Measurements from ENCODE around the gene FARP1. TPM values are rescaled to one million over a fixed set of nuclear protein-coding genes. Genes with fewer than 3 reads are reported as not detected.
A peak's percentile ranks its signal among the peaks of the same experiment; 100 is the strongest.
"Not testable (repeated sequence)": the region's sequence is repeated elsewhere in the genome, so short reads cannot be mapped to it uniquely, and the experiment has no call there.

Gene FARP1
- total RNA-seq, 1 donor from 2014 or later = 289 TPM

DNA sequence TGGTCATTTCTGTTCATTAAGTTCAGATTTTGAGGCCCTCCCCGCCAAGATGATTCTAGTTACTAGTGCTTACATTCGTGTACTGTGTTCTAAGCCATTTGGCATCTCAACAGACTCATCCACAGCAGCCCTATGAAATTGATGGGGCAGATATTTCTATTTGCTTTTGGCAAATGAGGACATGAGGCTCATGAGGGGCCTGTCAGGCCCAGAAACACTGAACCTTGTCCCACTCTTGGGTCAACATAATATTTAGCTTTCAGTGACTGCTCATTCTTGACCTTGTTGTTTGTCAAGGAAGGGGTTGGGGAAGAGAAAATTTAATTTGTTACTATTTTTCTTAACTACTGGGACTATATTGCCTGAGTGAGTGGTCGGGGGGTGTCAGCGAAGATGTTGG is 126.5 kb downstream of the FARP1 start:
- Mint-ChIP-seq H3K27me3 (ENCODE audit: low read depth) (no peaks in the 10 kb centered on the region), H3K36me3 (no peaks in the 10 kb centered on the region), H3K27ac (peak overlapping the region; percentile 16), H3K9me3 (no peaks in the 10 kb centered on the region), H3K4me3 (no peak overlapping the region), H3K4me1 (peaks cover 66% of the 10 kb centered on the region)
- TF ChIP-seq, protein P1, sequence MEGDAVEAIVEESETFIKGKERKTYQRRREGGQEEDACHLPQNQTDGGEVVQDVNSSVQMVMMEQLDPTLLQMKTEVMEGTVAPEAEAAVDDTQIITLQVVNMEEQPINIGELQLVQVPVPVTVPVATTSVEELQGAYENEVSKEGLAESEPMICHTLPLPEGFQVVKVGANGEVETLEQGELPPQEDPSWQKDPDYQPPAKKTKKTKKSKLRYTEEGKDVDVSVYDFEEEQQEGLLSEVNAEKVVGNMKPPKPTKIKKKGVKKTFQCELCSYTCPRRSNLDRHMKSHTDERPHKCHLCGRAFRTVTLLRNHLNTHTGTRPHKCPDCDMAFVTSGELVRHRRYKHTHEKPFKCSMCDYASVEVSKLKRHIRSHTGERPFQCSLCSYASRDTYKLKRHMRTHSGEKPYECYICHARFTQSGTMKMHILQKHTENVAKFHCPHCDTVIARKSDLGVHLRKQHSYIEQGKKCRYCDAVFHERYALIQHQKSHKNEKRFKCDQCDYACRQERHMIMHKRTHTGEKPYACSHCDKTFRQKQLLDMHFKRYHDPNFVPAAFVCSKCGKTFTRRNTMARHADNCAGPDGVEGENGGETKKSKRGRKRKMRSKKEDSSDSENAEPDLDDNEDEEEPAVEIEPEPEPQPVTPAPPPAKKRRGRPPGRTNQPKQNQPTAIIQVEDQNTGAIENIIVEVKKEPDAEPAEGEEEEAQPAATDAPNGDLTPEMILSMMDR (IDR thresholded peaks at IDR 0.05; ENCODE audit: unreplicated experiment) = no peak
- no peak for DNase-seq (ENCODE audit: low spot score in 2 of 2, unreplicated experiment in 2 of 2)

DNA sequence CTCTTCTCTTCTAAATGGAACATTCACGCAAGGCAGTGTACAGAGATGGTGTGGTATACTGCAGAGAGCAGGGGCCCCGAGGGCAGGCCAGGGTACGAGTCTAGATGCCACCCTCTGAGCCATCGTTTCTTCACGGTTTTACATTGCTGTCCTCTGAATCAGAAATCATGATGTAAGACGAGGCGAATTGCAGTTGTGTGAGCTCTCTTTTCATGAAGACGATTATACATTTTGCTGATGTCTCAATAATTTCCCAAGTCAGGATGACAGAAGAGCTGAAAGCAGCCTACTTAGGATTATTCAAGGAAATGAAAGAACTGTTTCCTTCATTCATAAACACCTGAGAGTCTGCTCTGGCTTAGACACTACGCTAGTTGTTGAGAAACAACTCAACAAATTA is 127.9 kb downstream of the FARP1 start:
- Mint-ChIP-seq H3K27ac (peak overlapping the region; percentile 81), H3K4me1 (peaks cover 76% of the 10 kb centered on the region)
- DNase-seq (ENCODE audit: low spot score in 2 of 2, unreplicated experiment in 2 of 2) = no peak

DNA sequence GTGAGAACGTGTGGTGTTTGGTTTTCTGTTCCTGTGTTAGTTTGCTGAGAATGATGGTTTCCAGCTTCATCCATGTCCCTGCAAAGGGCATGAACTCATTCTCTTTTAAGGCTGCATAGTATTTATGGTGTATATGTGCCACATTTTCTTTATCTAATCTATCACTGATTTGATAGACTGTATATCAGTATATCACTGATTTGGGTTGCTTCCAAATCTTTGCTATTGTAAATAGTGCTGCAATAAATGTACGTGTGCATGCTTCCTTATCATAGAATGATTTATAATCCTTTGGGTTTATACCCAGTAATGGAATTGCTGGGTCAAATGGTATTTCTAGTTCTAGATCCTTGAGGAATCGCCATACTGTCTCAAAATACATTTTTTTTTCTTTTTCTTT is 128.8 kb downstream of the FARP1 start:
- H3K9me3 Mint-ChIP-seq; H3K27me3 Mint-ChIP-seq (ENCODE audit: low read depth); H3K4me3 Mint-ChIP-seq; DNase-seq (ENCODE audit: low spot score in 2 of 2, unreplicated experiment in 2 of 2); H3K36me3 Mint-ChIP-seq: not testable (repeated sequence)
- peak overlapping the region; percentile 98 for H3K27ac Mint-ChIP-seq
- peaks cover 72% of the 10 kb centered on the region for H3K4me1 Mint-ChIP-seq

More for the DNA sequence above, 127.9 kb downstream of the FARP1 start:
- no peaks in the 10 kb centered on the region for H3K9me3 Mint-ChIP-seq
- no peaks in the 10 kb centered on the region for H3K27me3 Mint-ChIP-seq (ENCODE audit: low read depth)
- TF ChIP-seq, protein P1 (IDR thresholded peaks at IDR 0.05; ENCODE audit: unreplicated experiment) = no peak
- no peaks in the 10 kb centered on the region for H3K36me3 Mint-ChIP-seq
- no peak overlapping the region for H3K4me3 Mint-ChIP-seq

DNA sequence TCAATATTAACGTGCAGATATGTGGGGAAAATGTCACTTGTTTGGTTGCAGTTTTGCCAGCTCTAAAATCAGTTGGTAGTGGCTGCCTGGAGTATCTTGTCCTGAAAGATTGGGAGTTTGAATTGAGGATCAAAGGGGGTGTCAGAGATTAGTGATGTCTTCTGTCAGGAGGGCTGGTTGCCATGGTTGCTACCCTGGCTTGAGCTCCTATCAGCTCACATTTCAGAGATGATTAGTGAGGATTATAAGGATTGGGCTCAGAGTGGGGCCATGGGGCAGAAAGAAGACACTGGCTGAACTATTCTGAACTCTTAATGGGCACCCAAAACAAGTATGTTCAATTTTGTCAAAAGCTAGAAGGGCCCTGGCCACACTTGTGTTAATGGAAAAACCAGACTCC is 129.7 kb downstream of the FARP1 start:
- peak overlapping the region; percentile 98 for H3K27ac Mint-ChIP-seq
- TF ChIP-seq, protein P1 (IDR thresholded peaks at IDR 0.05; ENCODE audit: unreplicated experiment) = no peak
- H3K4me1 Mint-ChIP-seq = peaks cover 63% of the 10 kb centered on the region
- H3K9me3 Mint-ChIP-seq = no peaks in the 10 kb centered on the region
- no peak overlapping the region for H3K4me3 Mint-ChIP-seq
- DNase-seq (ENCODE audit: low spot score in 2 of 2, unreplicated experiment in 2 of 2) = no peak
- H3K27me3 Mint-ChIP-seq (ENCODE audit: low read depth) = no peaks in the 10 kb centered on the region
- H3K36me3 Mint-ChIP-seq = no peaks in the 10 kb centered on the region

DNA sequence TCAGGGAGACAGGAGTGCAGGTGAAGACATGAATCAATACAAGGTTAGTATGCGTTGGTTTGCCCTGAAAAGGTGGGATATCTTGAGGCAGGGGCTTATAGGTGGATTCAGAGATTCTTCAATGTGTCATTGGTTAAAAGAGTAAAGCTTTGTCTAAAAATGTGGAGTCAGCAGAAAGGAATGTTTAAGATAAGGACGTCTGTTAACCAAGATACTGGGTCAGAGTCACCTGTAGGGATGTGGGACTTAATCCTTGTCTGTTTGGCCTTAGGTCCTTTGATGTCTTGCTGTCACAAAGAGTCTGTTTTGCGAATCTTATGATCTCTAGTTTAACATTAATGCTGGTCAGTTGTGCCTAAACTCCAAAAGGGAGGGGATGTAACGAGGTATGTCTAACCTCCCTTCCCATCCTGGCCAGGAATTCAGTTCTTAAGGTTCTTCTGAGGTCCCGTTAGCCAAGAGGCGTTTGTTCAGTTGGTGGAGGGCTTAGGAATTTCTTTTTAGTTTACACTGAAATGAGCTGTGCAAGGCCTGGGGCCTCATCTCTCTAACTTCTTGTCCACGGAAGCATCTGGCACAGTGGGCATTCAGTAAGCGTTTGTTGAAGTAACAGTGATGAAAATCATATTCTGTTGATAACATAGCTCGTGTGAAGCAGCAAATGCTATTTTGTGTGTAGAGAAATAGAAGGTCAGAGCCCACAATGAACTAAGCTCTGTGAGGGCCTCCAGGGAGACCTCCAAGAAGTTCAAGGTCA is 130.4 kb downstream of the FARP1 start:
- H3K4me1 Mint-ChIP-seq = peaks cover 56% of the 10 kb centered on the region
- TF ChIP-seq, protein P1 (IDR thresholded peaks at IDR 0.05; ENCODE audit: unreplicated experiment) = no peak

DNA sequence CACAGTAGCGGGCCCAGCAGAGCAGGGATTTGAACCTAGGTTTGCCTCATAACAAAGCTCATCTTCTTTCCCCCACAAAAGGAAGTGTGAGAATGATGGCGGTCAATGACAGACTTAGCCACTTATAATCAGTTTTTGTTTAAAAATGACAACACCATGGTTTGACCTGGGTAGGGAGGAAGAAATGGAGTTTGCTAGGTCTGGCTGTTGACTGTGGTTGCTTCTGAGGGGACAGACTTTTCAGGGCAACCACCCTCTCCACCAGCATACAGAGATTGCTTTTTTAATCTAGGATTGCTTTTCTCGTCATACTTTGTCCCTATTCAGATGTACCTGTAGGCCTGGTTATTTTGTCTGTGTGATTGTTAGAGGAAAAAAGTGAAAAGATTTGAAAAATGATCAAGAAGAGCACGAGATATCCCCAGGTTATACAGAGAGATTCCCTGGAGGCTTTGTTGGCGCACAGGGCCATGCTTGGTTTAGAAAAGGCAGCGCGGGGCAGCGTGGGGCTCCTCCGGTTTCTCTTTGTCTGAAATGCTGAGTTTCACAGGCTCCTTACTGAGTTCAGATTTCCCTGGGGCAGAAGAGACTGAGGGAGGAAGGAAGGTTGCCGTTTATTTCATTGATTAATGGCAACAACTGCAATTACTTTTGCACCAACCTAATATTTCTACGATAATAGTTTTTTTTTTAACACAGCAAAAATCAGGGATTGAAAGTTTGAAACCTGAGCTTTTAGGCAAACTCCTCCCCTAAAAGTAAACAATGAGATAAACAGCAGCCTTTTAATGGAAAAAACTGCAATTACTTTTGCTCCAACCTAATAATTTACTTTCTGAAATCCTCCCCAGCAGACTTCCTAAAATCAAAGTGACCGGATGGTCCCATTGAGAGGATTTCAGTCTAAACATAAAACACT is 131.2 kb downstream of the FARP1 start:
- peak overlapping the region; percentile 4 for H3K4me3 Mint-ChIP-seq

More for the DNA sequence above, 130.4 kb downstream of the FARP1 start:
- Mint-ChIP-seq H3K27ac (peak overlapping the region; percentile 98), H3K36me3 (no peaks in the 10 kb centered on the region), H3K27me3 (ENCODE audit: low read depth) (no peaks in the 10 kb centered on the region), H3K4me3 (no peak overlapping the region), H3K9me3 (no peaks in the 10 kb centered on the region)
- DNase-seq (ENCODE audit: low spot score in 2 of 2, unreplicated experiment in 2 of 2) = no peak

More for the DNA sequence above, 131.2 kb downstream of the FARP1 start:
- DNase-seq (ENCODE audit: low spot score in 2 of 2, unreplicated experiment in 2 of 2) = no peak
- H3K9me3 Mint-ChIP-seq = no peaks in the 10 kb centered on the region
- peaks cover 55% of the 10 kb centered on the region for H3K4me1 Mint-ChIP-seq
- H3K27me3 Mint-ChIP-seq (ENCODE audit: low read depth) = no peaks in the 10 kb centered on the region
- TF ChIP-seq, protein P1 (IDR thresholded peaks at IDR 0.05; ENCODE audit: unreplicated experiment) = no peak
- no peaks in the 10 kb centered on the region for H3K36me3 Mint-ChIP-seq
- peak overlapping the region; percentile 98 for H3K27ac Mint-ChIP-seq

All from mesothelial cell of epicardium (in vitro differentiated cells).